Measurements from ENCODE around the gene SLC38A4.
"Not testable (repeated sequence)": the region's sequence is repeated elsewhere in the genome, so short reads cannot be mapped to it uniquely, and the experiment has no call there.

Gene SLC38A4

GRCh38 chr12:46783871-46784270, 41.9 kb downstream of the SLC38A4 start:
- H3K27ac ChIP-seq: no peak overlapping the region

DNA sequence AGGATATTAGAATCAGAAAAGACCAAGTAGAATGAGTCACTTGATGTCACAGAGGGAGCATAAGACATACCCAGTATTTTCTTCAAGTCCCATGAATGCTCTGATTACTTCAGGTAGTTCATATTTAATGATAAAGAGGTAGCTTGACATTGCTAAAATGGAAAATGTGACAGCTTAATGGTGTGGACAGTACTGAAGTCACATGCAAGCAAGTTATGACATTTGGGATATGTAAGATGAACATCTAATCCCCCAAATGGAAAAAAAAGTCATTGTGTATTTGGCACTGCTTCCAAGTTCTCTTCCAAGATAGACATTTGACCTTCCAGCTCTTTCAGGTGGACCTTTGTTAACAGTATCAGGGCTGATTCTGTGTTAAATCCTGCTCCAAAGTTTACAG, 45.9 kb downstream of the SLC38A4 start:
- H3K27ac ChIP-seq: no peak overlapping the region
- H3K4me3 ChIP-seq: no peak overlapping the region

More at GRCh38 chr12:46783871-46784270, 41.9 kb downstream of the SLC38A4 start:
- H3K4me3 ChIP-seq: no peak overlapping the region

GRCh38 chr12:46779063-46779462, 46.7 kb downstream of the SLC38A4 start:
- H3K27ac ChIP-seq: no peak overlapping the region
- H3K4me3 ChIP-seq: no peak overlapping the region

- no peak overlapping the region for H3K4me3 ChIP-seq
- no peak overlapping the region for H3K27ac ChIP-seq
These were observed 47.4 kb downstream of the SLC38A4 start for GRCh38 chr12:46778415-46778814.

DNA sequence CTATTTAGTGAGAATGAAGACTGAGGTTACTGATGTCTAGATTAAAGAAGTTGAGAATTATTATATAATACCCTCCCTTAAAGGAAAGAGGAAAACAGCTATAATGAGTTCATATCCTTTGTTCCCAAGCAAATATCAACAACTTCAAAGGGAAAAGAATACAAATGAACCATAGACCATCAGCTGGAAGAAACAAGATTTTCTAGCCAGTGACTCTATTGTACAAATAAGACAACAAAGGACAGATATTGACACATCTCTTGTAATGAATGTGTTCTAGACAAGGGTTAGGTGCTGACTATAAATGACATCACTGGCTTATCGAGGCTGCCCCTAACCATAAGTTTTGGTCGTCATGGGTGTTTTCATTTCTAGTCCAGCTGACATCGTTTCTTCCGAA, 48.2 kb downstream of the SLC38A4 start:
- no peak overlapping the region for H3K27ac ChIP-seq

GRCh38 chr12:46775796-46776195, 50.0 kb downstream of the SLC38A4 start:
- Histone ChIP-seq H3K4me3 (no peak overlapping the region), H3K27ac (no peak overlapping the region)

More for the DNA sequence above, 48.2 kb downstream of the SLC38A4 start:
- H3K4me3 ChIP-seq: no peak overlapping the region

DNA sequence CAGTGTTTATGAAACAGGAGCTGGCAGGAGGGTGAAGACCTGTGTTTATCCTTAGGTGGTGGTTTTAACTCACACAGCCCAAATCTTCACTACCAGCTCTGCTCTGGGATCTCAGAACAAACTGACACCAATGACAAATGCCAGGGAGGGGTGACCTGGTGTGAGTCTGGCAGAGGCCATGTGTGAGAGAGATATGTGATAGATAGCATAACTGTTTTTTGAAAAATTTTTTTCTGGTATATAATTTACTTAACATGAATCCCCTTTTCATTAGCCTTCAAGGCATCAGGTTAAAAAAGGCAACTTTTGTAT, 51.5 kb downstream of the SLC38A4 start:
- Histone ChIP-seq H3K4me3 (no peak overlapping the region), H3K27ac (no peak overlapping the region)

DNA sequence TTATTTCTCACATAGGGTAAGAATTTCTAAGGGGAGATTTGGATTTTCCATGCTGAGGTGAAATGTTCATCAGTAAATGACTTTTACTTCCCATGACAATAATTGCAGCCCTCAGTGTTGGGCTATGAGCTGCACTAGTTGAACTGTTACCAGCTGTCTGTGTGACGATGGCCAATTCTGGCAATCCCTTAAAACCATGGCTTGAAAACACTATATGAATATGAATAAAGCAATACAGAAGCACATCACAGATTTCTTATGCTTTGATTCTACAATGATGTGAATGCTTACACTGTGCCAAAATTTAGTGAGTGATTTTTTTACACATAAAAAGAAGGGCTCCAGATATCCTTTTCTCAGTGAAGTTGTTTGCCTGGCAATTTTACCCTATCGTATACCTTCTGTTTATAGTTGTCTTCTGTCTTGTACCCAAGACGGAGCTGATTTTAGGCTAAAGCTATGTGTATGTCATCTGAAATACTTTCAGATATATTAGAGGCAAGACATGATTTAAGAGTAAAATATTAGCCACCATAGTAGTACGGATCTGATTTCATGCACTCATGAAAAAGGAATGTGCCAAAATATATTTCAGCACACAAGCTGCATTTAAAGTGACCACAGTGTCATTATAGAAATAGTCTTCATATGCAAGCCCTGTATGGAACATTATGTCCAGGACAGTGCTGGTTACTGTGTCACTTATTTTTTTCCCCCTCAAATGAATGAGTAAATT, 52.0 kb downstream of the SLC38A4 start:
- peak overlapping the region in 1 of 21 experiments; percentile 62 for H3K27ac ChIP-seq
- H3K4me3 ChIP-seq: no peak overlapping the region

DNA sequence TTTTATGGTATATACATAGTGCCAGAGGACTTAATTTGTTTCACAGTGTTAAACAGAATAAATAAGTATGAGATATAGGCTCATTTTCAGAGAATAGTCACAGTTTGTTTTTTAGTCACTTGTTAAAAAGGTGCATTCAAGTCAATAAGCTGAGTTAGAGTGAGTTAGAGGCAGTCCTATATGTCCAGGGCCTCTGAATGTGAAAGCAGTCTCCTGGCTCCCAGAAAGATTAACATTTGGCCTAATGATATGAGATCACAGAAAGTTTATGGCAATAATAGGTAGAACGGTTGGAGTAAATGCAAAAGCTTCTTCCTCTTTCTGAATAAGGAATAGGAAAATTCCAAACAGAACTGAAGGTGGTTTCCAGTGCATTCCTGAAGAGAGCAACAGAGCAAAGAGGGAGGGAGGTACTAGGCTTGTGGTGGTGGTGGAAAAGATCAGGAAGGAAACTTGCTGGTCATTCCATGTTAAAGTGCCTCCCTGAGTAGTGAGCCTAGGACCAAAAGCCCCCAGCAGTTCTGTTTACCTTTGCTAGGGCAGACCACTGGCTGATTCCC, 54.4 kb downstream of the SLC38A4 start:
- peak overlapping the region in 5 of 21 experiments; percentile 0 to 72 (median 38) for H3K27ac ChIP-seq
- no peak overlapping the region for H3K4me3 ChIP-seq

- H3K27ac ChIP-seq: peak overlapping the region in 3 of 21 experiments; percentile 46 to 72 (median 69)
These were observed 55.2 kb downstream of the SLC38A4 start for GRCh38 chr12:46770501-46771183.

DNA sequence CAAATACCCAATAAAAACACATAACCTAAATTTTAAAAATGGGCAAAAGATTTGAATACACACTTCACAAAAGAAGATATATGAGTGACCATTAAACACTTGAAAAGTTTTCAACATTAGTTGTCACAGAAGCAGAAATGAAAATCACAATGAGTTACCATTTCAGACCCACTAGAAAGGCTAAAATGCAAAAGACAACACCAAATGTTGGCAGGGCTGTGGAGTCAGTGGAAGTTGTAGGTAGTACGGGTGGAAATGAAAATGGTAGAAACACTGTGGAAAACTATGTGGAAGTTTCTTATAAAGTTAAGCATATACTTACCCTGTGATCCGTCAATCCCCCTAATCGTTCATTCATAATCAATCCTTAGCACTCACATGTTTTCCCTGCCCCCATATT, 61.8 kb downstream of the SLC38A4 start:
- Histone ChIP-seq H3K4me3 (no peak overlapping the region), H3K27ac (no peak overlapping the region)

More at GRCh38 chr12:46770501-46771183, 55.2 kb downstream of the SLC38A4 start:
- no peak overlapping the region for H3K4me3 ChIP-seq

DNA sequence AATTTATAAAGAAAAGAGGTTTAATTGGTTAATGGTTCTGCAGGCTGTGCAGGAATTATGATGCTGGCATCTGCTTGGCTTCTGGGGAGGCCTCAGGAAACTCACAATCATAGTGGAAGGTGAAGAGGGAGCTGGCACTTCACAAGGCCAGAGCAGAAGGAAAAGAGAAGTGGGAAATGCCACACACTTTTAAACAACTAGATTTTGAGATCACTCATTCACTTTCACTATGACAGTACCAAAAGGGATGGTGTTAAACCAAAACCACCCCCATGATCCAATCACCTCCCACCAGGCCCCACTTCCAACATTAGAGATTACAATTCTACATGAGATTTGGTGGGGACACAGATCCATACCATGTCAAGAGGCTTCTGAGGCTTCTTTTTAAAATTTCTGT, 62.6 kb downstream of the SLC38A4 start:
- no peak overlapping the region for H3K4me3 ChIP-seq

GRCh38 chr12:46754550-46754949, 71.2 kb downstream of the SLC38A4 start:
- H3K27ac ChIP-seq: no peak overlapping the region
- H3K4me3 ChIP-seq: no peak overlapping the region

More for the DNA sequence above, 62.6 kb downstream of the SLC38A4 start:
- no peak overlapping the region for H3K27ac ChIP-seq

- no peak overlapping the region for H3K27ac ChIP-seq
- no peak overlapping the region for H3K4me3 ChIP-seq
These were observed 73.4 kb downstream of the SLC38A4 start for GRCh38 chr12:46752396-46752795.

GRCh38 chr12:46751173-46751572, 74.6 kb downstream of the SLC38A4 start:
- no peak overlapping the region for H3K4me3 ChIP-seq
- H3K27ac ChIP-seq: no peak overlapping the region

DNA sequence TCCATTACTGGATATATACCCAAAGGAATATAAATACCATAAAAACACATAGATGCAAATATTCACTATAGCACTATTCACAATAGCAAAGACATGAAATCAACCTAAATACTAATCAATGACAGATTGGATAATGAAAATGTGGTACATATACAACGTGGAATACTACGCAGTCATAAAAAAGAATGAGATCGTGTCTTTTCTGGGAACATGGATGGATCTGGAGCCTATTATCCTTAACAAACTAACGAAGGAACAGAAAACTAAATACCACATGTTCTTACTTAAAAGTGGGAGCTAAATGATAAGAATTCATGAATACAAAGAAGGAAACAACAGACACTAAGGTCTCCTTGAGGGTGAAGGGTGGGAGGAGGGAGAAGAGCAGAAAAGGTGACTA, 76.5 kb downstream of the SLC38A4 start:
- no peak overlapping the region for H3K4me3 ChIP-seq
- H3K27ac ChIP-seq: no peak overlapping the region

- H3K27ac ChIP-seq: no peak overlapping the region
- no peak overlapping the region for H3K4me3 ChIP-seq
These were observed 81.5 kb downstream of the SLC38A4 start for GRCh38 chr12:46744283-46744682.

- Histone ChIP-seq H3K4me3 (no peak overlapping the region), H3K27ac (no peak overlapping the region)
These were observed 82.3 kb downstream of the SLC38A4 start for GRCh38 chr12:46743456-46743855.

DNA sequence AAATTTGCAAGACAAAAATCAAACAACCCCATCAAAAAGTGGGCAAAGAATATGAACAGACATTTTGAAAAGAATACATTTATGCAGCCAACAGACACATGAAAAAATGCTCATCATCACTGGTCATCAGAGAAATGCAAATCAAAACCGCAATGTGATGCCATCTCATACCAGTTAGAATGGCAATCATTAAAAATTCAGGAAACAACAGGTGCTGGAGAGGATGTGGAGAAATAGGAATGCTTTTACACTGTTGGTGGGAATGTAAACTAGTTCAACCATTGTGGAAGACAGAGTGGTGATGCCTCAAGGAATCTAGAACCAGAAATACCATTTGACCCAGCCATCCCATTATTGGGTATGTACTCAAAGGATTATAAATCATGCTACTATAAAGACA, 83.5 kb downstream of the SLC38A4 start:
- H3K4me3 ChIP-seq, H3K27ac ChIP-seq: not testable (repeated sequence)

DNA sequence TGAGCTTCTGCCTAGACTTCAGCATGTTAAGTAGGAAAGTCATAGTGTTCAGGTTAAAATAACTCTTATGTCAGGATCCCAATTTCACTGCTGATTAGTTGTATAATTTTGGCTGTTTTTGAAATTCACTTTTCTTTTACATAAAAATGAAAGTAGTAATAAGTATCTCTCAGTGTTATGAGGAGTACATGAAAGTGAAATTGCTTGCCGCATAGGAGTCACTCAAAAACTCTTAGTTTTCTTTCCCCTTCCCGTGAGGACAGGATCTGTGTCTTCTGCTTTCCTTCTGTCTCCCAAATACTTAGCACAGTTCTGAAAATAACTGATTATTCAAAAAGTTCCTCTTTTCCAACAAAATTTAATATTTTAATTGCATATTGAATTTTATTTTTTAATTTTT, 100.5 kb downstream of the SLC38A4 start:
- H3K27ac ChIP-seq: no peak overlapping the region
- no peak overlapping the region for H3K4me3 ChIP-seq
